Measurements from ENCODE around the gene ZNF385D.
"Not testable (repeated sequence)": the region's sequence is repeated elsewhere in the genome, so short reads cannot be mapped to it uniquely, and the experiment has no call there.

ZNF385D gene

GRCh38 chr3:21524133-21524532, 226.9 kb downstream of the ZNF385D start:
- no peak for DNase-seq (ENCODE audit: low read depth in 1 of 2, low spot score in 1 of 2)

DNA sequence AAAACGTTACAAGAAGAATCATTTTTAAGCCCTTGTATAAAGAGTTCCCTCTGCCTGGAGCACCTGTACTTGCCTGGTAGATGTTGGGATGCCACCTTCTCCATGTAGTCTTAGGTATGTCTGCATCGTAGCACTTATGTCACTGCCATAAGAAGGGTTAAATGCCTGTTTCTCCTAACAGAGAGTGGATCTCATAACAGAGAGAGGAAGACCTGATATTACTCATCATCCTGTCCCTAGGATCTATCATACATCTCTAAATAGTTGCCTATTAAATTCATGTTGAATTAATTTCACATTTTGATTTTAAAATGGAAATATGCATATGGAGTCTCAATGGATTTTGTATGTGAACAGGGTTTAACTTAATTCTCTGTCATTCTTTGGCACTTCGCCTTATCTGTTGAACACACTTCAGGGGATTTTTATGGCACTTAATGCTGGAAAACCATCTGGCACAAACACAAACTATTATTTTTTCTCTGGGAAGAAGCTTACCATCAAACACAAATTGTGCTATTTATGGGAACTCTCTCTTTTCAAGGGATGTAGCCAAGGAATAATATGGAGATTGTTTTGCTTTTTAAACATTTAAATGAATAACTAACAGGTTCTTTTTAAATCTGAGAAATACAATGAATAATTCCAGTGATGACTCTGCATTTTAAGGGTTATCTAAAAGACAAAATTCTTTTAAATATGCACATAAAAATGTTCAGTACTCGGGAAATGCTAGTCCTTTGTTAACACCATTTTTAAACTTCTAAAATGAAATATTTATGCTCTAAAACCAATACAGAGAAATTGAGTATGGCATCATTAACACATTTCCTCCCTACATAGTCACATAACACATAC, 230.7 kb downstream of the ZNF385D start:
- DNase-seq (ENCODE audit: low read depth in 1 of 2, low spot score in 1 of 2) = no peak

GRCh38 chr3:21517184-21517583, 233.8 kb downstream of the ZNF385D start:
- no peak for DNase-seq (ENCODE audit: low read depth in 1 of 2, low spot score in 1 of 2)

GRCh38 chr3:21515417-21515816, 235.6 kb downstream of the ZNF385D start:
- DNase-seq (ENCODE audit: low read depth in 1 of 2, low spot score in 1 of 2) = no peak

GRCh38 chr3:21509731-21510470, 241.1 kb downstream of the ZNF385D start:
- no peak for DNase-seq (ENCODE audit: low read depth in 1 of 2, low spot score in 1 of 2)

GRCh38 chr3:21508246-21508645, 242.8 kb downstream of the ZNF385D start:
- DNase-seq (ENCODE audit: low read depth in 1 of 2, low spot score in 1 of 2) = no peak

DNA sequence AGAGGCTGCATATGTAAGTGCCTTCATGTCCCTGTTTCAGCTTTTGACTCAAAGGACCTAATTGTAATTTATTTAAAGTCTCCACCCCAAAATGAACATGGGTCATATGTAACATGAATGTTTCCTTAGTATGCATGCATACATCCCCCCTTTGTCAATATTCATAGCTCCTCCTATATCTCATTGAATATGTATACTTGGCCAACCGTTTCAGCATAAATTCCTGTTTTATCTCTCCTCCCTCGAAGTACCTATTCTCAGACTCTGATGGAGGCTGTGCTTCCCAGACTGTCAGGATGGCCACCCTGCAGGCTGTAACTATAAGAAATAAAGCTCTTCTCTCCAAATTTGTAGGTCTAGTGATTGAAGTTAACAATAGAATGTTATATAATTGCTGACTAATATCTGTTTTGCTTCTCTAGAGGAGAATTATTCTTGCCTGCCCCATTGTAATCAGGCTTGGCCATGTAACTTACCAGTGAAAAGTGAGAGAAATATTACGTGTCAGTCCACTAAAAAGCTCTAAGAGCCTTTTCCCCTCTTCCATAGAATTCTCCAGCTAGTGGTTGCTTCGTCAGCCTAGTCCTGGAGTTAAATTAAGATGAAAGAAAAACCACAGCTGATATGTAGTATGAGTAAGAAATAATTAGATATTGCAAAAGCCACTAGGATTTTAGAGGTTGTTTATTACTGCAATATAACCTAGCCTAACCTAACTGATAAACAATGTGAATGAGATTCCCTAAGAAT, 245.1 kb downstream of the ZNF385D start:
- DNase-seq (ENCODE audit: low read depth in 1 of 2, low spot score in 1 of 2) = no peak

GRCh38 chr3:21502656-21503055, 248.4 kb downstream of the ZNF385D start:
- no peak for DNase-seq (ENCODE audit: low read depth in 1 of 2, low spot score in 1 of 2)

DNA sequence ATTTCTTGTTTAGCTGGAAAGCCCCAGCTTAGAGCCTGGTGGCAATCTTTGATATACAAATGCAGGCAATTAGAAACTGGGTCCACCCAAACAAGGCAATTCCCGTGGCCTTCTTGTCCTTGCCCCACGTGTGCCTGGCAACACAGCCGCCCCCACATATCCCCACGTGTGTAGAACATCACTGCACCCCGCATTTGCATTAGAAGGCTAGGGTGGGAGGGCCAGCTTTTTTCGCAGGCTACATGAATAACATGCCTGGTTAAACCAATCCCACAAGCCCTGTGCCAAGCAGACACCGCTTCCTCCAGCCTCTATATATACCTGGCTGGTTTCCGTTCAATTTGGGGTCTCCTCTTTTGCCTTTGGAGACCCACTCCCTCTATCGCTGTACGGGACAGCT, 250.2 kb downstream of the ZNF385D start:
- no peak for DNase-seq (ENCODE audit: low read depth in 1 of 2, low spot score in 1 of 2)

DNA sequence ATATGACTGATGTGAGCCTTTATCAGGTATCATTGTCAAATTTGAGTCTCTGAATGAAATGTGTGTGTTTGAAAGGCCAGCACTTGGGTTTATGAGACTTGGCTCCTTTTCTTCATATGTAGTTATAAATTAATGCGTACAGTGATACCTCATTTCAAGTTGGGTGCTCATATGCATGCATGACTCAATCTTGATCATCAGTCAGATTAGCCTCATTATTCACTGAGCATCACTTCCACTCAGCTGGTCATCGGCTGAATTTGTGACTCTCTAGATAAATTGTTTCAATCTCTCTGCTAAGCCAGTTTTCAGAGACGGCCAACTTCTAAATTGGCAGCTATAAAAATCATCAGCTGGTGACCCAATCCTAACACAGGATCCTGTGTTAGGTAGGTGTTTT, 260.3 kb downstream of the ZNF385D start:
- DNase-seq (ENCODE audit: low read depth in 1 of 2, low spot score in 1 of 2) = not testable (repeated sequence)

DNA sequence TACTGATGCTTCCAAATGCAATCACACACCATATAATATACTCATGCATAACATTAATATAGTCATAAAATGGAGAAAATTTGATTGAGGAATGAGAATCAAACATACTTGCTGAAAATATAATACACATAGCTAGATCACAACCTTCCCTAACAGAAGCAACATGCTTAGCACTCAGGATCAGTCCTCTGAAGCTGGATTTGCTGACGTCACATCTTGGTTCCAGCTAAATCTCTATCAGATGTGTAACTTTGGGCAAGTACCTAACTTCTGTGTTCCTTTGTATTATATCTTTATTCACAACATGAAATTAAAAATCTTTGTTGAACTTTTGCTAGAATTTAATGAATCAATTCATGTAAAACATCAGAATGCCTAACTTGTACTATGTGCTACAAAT, 263.5 kb downstream of the ZNF385D start:
- DNase-seq (ENCODE audit: low read depth in 1 of 2, low spot score in 1 of 2) = no peak

- not testable (repeated sequence) for DNase-seq (ENCODE audit: low read depth in 1 of 2, low spot score in 1 of 2)
Measured at GRCh38 chr3:21486024-21486935, 264.7 kb downstream of the ZNF385D start.

- no peak for DNase-seq (ENCODE audit: low read depth in 1 of 2, low spot score in 1 of 2)
Measured at GRCh38 chr3:21484828-21485144, 266.2 kb downstream of the ZNF385D start.

- no peak for DNase-seq (ENCODE audit: low read depth in 1 of 2, low spot score in 1 of 2)
Measured at GRCh38 chr3:21484057-21484827, 266.8 kb downstream of the ZNF385D start.

DNA sequence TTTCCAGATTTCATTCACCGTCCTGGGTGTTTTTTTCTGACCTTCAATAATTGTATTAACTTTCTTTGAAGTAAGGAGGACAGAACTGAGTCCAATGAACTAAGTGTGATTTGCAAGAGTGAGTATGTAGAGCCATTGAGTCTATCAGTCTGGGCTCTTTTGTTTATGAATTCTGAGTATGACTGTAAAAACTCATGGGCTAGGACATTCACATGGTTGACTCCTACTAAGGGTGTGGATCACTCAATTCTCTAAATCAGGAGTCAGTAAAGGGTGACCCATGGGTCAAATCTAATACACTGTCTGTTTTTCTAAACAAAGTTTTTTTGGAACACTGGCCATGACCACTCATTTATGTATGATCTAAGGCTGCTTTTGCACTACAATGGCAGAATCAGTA, 269.0 kb downstream of the ZNF385D start:
- no peak for DNase-seq (ENCODE audit: low read depth in 1 of 2, low spot score in 1 of 2)

GRCh38 chr3:21477541-21478288, 273.3 kb downstream of the ZNF385D start:
- DNase-seq (ENCODE audit: low read depth in 1 of 2, low spot score in 1 of 2) = no peak

DNA sequence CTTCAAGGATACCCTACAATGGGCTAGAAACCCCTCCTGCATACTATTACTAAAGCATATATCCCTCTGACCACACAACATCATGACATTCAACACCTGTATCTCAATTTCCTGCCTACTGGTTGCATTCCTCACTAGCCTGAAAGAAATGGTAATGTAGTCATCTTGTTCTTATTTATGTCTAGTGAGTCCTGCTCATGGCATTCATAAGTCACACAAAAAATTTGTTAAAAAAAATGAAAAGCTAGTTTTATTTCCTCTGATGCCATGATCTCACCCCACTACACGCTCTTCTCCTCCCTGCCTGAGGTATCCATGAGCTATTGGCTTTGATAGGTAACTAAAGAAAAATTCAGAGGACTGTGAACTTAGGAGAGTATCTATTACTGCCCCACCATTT, 284.5 kb downstream of the ZNF385D start:
- no peak for DNase-seq (ENCODE audit: low read depth in 1 of 2, low spot score in 1 of 2)

- no peak for DNase-seq (ENCODE audit: low read depth in 1 of 2, low spot score in 1 of 2)
Measured at GRCh38 chr3:21464746-21465145, 286.3 kb downstream of the ZNF385D start.

- no peak for DNase-seq (ENCODE audit: low read depth in 1 of 2, low spot score in 1 of 2)
Measured at GRCh38 chr3:21463319-21463718, 287.7 kb downstream of the ZNF385D start.

Data from activated CD4-positive, alpha-beta T cell treated with anti-CD3 and anti-CD28 coated beads, Interleukin-2, amount 50 U/mL, for 24 hours (primary cell).